Measurements from ENCODE around the gene PDE10A. TPM values are rescaled to one million over a fixed set of nuclear protein-coding genes. Genes with fewer than 3 reads are reported as not detected.

Gene PDE10A
- total RNA-seq, 1 donor, result 12.7 TPM

GRCh38 chr6:165403006-165403595, 259.9 kb downstream of the PDE10A start:
- no peak for DNase-seq (ENCODE audit: low read depth)
- H3K4me3 ChIP-seq (ENCODE audit: low read depth, low read length), result no peak overlapping the region
- no peak for TF ChIP-seq CTCF (IDR thresholded peaks at IDR 0.05; ENCODE audit: insufficient read depth, low read length)

- H3K4me3 ChIP-seq (ENCODE audit: low read depth, low read length), result no peak overlapping the region
- no peak for DNase-seq (ENCODE audit: low read depth)
- no peak for TF ChIP-seq CTCF (IDR thresholded peaks at IDR 0.05; ENCODE audit: insufficient read depth, low read length)
Observed at GRCh38 chr6:165401092-165401491, 261.9 kb downstream of the PDE10A start.

GRCh38 chr6:165390475-165390874, 272.6 kb downstream of the PDE10A start:
- DNase-seq (ENCODE audit: low read depth), result no peak
- no peak overlapping the region for H3K4me3 ChIP-seq (ENCODE audit: low read depth, low read length)
- TF ChIP-seq CTCF (IDR thresholded peaks at IDR 0.05; ENCODE audit: insufficient read depth, low read length), result no peak

- no peak for DNase-seq (ENCODE audit: low read depth)
- H3K4me3 ChIP-seq (ENCODE audit: low read depth, low read length), result no peak overlapping the region
- TF ChIP-seq CTCF (IDR thresholded peaks at IDR 0.05; ENCODE audit: insufficient read depth, low read length), result no peak
Observed at GRCh38 chr6:165389534-165389933, 273.5 kb downstream of the PDE10A start.

- H3K4me3 ChIP-seq (ENCODE audit: low read depth, low read length), result no peak overlapping the region
- no peak for DNase-seq (ENCODE audit: low read depth)
- TF ChIP-seq CTCF (IDR thresholded peaks at IDR 0.05; ENCODE audit: insufficient read depth, low read length), result no peak
Observed at GRCh38 chr6:165383323-165383722, 279.7 kb downstream of the PDE10A start.

- no peak for DNase-seq (ENCODE audit: low read depth)
- no peak for TF ChIP-seq CTCF (IDR thresholded peaks at IDR 0.05; ENCODE audit: insufficient read depth, low read length)
- H3K4me3 ChIP-seq (ENCODE audit: low read depth, low read length), result no peak overlapping the region
Observed at GRCh38 chr6:165376100-165376499, 286.9 kb downstream of the PDE10A start.

- no peak overlapping the region for H3K4me3 ChIP-seq (ENCODE audit: low read depth, low read length)
- TF ChIP-seq CTCF (IDR thresholded peaks at IDR 0.05; ENCODE audit: insufficient read depth, low read length), result no peak
- no peak for DNase-seq (ENCODE audit: low read depth)
Observed at GRCh38 chr6:165365371-165365770, 297.7 kb downstream of the PDE10A start.

Measured in fibroblast of the aortic adventitia (primary cell).